Measurements from ENCODE around the gene SLC35F6. TPM values are rescaled to one million over a fixed set of nuclear protein-coding genes. Genes with fewer than 3 reads are reported as not detected.
"Not testable (repeated sequence)": the region's sequence is repeated elsewhere in the genome, so short reads cannot be mapped to it uniquely, and the experiment has no call there.

Gene SLC35F6
- polyA plus RNA-seq, 5 donors: 9.2 to 13.7 (median 9.4) TPM

GRCh38 chr2:26754972-26755670 lies 9.0 kb upstream of the SLC35F6 start:
- no peak for DNase-seq

- no peak for DNase-seq
Observed at GRCh38 chr2:26756337-26756736, 7.7 kb upstream of the SLC35F6 start.

- no peak for DNase-seq
Observed at GRCh38 chr2:26757873-26758789, 6.0 kb upstream of the SLC35F6 start.

DNA sequence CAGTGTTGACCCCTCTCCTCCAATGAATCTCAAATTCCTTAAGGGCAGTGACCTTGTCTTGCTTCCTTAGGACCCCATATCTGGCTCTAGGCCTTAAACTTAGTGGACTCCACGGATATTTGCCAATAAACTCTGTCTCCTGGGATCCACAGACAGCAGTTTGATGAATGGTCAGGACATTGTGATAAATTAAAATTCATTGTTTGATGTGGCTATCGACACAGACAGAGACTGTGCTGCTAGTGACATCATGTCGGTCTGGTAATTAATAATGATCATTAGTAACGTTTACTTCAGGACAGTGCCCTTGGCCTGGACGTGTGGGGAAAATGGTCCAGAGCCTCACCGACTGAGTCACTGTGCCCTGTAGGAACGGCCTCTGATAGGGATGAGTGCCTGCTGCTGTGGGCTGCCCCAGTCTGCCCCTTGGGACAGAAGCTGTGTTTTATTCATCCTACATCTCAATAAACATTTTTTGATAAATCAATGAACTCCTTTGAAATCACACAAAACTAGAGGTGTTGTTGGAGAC lies 5.2 kb upstream of the SLC35F6 start:
- no peak for DNase-seq

DNA sequence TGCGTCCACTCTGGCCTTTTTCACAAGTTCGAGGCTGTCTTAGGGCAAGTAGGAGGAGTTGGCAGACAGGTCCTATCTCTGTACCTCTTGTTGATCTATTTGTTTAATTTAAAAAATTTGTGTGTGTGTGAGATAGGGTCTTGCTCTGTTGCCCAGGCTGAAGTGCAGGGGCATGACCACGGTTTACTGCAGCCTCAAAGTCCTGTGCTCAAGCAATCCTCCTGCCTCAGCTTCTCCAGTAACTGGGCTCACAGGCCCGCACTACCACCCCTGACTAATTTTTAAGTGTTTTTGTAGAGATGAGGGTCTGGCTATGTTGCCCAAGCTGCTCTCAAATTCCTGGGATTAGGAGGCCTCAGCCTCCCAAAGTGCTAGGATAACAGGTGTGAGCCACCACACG lies 4.2 kb upstream of the SLC35F6 start:
- DNase-seq: no peak

- not testable (repeated sequence) for DNase-seq
Observed at GRCh38 chr2:26760991-26761390, 3.1 kb upstream of the SLC35F6 start.

DNA sequence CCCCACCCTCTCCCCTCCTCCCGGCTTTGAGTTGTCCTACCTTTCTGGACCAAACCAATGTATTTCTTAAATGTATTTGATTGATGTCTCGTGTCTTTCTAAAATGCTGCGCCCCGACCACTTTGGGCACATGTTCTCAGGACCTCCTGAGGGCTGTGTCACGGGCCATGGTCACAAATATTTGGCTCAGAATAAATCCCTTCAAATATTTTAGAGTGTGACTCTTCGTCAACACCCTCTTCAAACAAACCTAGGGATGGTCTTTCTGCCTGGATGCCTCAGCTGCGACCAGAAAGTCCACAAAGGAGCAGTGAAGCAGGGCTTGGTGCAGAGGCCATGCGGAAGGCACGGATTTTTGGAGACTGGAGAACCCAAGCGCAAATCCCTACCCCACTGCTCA lies 1.1 kb upstream of the SLC35F6 start:
- no peak for DNase-seq

- DNase-seq: no peak
Observed at GRCh38 chr2:26764906-26765305, 822 bp downstream of the SLC35F6 start.

GRCh38 chr2:26765475-26766200 lies 1.6 kb downstream of the SLC35F6 start:
- DNase-seq: no peak

- DNase-seq: no peak
Observed at GRCh38 chr2:26767129-26767528, 3.0 kb downstream of the SLC35F6 start.

- DNase-seq: no peak
Observed at GRCh38 chr2:26767894-26768487, 3.9 kb downstream of the SLC35F6 start.

- DNase-seq: no peak
Observed at GRCh38 chr2:26768759-26769088, 4.6 kb downstream of the SLC35F6 start.

GRCh38 chr2:26769089-26769761 lies 5.1 kb downstream of the SLC35F6 start:
- DNase-seq: no peak

- no peak for DNase-seq
Observed at GRCh38 chr2:26770986-26771586, 7.0 kb downstream of the SLC35F6 start.

- DNase-seq: no peak
Observed at GRCh38 chr2:26772064-26773001, 8.2 kb downstream of the SLC35F6 start.

DNA sequence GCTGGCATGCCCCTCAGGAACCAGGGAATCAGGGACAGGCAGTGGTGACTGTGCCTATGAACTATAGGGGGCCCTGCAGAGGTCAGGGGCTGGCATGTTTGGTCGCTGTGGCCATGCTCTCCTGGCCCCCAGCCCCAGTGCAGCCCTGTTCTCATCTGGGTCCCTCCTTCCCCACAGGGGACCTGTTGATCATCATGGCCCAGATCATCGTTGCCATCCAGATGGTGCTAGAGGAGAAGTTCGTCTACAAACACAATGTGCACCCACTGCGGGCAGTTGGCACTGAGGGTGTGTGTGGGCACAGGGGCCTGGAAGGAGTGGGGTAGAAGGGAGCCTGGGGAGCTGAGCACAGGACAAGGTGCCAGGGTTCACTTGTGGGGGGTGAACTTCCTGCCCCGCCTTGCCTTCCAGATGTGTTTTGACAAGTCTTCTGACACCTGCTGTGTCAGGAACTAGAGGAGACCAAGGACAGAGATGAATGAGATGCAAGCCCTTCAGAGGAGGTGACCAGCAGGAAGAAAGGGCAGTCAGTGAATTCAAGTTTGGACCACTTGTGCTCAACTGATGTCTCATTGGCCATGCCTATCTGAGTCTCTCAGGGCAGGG lies 12.2 kb downstream of the SLC35F6 start:
- no peak for DNase-seq

DNA sequence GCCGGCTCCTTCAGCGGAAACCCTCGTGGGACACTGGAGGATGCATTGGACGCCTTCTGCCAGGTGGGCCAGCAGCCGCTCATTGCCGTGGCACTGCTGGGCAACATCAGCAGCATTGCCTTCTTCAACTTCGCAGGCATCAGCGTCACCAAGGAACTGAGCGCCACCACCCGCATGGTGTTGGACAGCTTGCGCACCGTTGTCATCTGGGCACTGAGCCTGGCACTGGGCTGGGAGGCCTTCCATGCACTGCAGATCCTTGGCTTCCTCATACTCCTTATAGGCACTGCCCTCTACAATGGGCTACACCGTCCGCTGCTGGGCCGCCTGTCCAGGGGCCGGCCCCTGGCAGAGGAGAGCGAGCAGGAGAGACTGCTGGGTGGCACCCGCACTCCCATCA lies 14.0 kb downstream of the SLC35F6 start:
- DNase-seq: no peak

GRCh38 chr2:26778507-26778906 lies 14.4 kb downstream of the SLC35F6 start:
- DNase-seq: no peak

DNA sequence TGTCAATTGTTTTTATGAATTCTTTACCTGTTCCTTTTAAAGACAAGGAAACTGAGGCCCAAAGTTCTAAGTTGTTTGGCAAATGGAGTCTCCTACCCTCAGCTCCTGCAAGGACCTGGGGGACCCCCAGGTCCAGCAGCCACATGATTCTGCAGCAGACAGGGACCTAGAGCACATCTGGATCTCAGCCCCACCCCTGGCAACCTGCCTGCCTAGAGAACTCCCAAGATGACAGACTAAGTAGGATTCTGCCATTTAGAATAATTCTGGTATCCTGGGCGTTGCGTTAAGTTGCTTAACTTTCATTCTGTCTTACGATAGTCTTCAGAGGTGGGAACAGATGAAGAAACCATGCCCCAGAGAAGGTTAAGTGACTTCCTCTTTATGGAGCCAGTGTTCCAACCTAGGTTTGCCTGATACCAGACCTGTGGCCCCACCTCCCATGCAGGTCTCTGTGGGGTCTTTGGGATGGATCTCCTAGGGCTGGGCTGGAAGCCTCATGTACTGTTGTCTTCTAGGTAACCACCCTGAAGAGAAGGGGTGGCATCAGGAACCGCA lies 16.2 kb downstream of the SLC35F6 start:
- DNase-seq: no peak
